Activated gamma-delta T cell treated with anti-CD3 and anti-CD28 coated beads, Interleukin-2, amount 50 U/mL, for 16 hours (primary cell): ENCODE data around the gene TRIM73.
"Not testable (repeated sequence)": the region's sequence is repeated elsewhere in the genome, so short reads cannot be mapped to it uniquely, and the experiment has no call there.

ENCODE experiments used
- DNase-seq: peaks from one replicate; pipeline ENCODE4 v3.0.0-alpha.2; 2020; ENCODE audit warnings: low read depth

The TRIM73 gene

DNA sequence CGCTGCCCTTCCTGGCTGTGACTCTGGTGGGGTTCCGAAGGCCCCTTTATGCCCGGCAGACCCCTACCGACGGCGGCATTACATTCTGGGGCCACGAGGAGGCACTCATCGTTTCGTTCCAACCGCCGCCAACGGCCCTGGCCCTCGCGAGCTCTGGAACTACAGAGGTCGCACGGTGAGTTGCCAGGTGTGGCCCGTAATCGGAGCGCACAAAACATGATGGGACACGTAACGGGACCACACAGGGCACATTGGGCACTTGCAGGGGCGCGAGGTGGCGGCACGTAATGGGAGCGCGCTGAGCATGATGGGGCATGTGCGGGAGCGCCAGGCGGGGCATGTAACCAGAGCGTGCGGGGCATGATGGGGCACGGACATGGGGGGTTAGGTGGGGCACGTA lies at the start of gene TRIM73:
TSS of gene TRIM73 (plus strand) at position 301 of the 400 bp plus-strand sequence. CDS start 3,305 bp downstream, outside the sequence.
- not testable (repeated sequence) for DNase-seq

DNA sequence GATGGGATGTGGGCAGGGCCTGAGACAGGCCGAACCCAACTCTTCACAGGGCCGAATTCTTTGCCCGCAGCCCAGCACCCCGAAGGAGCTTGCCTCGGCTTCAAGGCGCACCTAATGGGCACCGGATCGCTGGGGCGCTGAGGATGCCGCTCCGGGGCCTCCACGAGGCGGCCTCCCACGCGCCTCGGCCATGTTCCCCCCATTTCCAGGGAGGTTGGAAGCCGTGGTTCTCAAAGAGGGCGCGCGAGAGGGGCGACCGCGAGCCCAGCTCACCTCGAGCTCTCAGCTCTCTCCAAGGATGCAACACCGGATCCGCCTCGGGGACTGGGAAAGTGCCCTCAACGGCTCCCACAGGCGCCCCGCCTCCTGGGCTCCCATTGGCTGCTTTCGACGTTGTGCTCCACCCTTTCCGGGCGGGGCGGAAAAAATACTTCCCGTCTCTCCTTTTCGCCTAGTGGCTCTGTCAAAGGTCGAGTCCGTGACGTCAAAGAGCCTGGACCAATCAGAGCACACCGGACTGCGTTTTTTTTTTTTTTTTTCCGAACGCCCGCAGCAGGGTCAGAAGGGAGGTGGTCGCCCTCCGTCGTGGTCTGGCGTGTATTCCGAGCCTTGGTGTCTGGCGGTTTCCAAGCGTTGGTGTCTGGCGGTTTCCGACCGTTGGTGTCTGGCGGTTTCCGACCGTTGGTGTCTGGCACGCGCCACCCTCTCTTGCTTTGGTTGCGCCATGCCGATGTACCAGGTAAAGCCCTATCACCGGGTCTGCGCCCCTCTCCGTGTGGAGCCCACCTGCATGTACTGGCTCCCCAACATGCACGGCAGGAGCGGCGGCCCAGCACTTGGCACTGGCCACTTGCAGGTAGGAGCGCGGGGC lies 36.5 kb upstream of the TRIM73 start:
- DNase-seq = peak; percentile 13

DNA sequence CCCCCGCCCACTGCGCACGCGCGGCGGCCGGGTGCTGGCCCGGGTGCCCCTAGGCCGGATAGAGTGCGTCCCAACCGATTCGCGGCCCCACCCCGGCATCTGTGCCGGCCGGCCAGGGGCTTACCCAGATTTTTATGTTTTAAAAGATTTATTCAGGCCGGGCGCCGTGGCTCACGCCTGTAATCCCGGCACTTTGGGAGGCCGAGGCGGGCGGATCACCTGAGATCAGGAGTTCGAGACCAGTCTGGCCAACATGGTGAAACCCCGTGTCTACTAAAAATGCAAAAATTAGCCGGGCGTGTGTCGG lies 35.9 kb upstream of the TRIM73 start:
- not testable (repeated sequence) for DNase-seq

DNA sequence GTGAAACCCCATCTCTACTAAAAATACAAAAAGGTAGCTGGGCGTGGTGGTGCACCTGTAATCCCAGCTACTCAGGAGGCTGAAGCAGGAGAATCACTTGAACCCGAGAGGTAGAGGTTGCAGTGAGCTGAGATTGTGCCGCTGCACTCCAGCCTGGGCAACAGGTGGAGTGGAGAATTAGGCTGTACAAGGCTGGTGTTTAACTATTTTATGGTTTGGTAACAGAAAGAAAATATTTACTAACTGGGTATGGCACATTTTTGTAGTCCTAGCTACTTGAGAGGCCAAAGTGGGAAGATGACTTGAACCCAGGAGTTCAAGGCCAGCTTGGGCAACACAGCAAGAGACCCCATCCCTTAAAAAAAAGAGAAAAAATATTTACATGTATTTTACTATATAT lies 31.4 kb upstream of the TRIM73 start:
- not testable (repeated sequence) for DNase-seq

DNA sequence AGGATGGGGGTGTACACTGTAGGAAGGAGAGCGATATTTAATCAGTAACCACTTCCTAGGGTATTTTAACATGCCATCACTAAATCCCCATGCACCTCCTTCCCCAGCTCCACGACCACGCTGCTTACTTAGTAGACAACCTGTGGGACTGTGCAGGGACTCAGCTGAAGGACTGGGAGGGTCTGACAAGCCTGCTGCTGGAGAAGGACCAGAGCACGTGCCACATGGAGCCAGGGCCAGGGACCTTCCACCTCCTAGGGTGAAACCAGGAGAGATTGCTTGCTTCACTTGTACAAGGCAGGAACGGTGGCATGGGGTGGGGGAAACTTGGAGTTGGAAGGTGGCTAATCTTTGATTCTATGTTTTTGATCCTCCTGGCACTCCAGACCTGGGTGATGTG lies 28.8 kb upstream of the TRIM73 start:
- DNase-seq = not testable (repeated sequence)

DNA sequence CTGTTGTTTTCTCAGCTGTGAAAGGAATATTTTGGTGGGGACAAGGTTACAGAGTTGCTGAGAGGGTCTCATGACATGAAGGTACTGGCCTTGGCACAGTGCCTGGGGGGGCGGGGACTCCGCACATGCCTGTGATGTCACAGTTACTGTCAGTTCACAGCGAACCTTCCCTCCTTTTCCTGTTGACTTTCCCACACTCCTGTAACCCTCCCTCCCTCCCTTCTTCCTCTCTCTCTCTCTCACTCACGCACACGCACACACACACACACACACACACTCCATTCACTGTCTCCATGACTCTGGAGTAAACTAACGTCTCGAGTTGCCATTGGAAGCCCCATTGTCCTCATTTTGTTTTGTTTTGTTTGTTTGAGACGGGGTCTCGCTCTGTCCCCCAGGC lies 28.1 kb upstream of the TRIM73 start:
- not testable (repeated sequence) for DNase-seq

DNA sequence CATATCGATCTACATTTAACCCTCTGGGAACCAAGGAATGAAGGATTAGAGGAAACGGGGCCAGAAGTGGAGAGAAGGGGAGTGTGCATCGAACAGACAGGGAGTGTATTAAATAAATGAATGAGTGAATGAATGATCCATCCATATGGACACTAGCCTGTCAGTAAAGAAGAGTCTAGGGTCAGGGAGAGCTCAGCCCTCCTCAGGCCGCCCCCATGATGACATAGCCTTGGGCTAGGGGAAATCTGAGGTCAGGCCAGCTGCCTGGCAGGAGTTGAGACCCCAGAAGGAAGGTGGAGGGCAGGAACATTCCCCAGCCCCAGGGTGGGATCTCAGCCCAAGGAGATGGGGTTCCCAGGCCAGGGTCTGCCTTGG lies 21.3 kb upstream of the TRIM73 start:
- DNase-seq = not testable (repeated sequence)

DNA sequence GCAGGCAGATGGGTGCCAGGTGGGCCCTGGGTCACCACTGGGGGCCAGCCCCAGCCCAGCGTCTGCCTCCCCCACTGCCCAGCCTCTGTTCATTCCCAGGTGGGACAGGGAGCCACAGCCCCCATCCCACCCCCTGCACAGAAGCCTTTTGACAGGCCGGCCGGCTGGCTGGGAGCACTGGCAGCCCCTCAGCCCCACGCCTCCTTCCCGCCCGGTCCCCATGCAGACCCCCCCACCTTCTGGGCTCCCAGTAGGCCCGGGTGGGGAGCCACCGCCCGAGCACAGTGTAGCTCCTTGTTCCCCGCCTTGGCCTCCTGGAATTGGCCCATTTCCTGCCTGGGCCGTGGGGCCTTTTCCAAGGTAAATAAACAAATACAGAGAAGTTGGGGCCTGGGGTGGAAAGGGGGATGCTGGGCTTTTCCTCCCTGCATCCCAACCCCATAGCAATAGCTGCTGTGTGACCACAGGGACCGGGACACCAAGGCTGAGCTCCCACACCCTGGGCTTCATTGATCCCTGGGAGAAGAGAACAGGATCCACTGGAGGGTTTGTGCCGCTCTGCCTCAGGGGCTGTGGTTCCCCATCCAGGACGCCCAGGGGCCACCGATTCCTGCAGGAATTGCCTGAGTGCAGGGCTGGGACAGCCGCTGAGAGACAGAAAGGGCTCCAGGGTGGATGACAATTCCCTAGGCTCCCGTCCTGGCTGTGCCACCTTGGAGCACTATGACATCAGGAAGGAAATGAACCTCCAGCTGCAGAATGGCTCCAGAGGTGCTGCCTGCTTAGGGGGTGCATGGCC lies 20.7 kb upstream of the TRIM73 start:
- not testable (repeated sequence) for DNase-seq

DNA sequence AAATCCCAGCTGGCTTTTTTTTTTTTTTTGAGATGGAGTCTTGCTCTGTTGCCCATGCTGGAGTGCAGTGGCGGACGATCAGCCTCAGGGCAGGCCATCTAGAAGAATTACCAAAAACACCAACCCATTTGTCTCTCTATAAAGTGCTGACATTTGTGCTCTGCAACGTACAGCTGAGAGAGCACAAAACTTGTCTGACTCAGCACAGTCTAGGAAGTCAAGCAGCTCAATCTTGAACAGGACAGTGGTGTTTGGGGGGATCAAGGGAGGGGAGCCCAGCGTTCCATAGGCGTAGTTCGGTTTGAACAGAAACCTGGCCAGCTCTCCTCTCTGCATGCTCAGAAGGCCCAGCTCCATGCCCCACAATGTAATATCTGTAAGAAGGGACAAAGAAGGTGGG lies 2.2 kb upstream of the TRIM73 start:
- not testable (repeated sequence) for DNase-seq

DNA sequence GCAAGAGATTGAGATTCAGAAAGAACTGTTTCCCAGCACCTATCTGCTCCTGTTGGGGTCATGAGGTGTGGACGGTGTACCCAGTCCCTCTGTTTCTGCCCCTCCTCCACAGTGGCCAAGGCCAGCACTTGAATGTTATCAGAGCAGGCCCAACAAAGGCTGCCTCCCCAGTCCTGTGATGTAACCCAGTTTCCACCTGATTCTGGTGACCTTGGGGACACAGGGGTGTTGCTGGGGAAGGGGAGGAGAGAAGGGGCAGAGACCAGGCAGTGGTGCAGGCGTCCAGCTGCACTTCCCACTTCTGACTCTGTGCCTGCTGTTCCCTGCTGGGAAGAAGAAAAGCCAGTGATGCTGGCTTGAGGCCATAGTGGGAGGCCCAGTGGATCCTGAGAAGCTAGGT lies 2.4 kb downstream of the TRIM73 start:
- DNase-seq = not testable (repeated sequence)

DNA sequence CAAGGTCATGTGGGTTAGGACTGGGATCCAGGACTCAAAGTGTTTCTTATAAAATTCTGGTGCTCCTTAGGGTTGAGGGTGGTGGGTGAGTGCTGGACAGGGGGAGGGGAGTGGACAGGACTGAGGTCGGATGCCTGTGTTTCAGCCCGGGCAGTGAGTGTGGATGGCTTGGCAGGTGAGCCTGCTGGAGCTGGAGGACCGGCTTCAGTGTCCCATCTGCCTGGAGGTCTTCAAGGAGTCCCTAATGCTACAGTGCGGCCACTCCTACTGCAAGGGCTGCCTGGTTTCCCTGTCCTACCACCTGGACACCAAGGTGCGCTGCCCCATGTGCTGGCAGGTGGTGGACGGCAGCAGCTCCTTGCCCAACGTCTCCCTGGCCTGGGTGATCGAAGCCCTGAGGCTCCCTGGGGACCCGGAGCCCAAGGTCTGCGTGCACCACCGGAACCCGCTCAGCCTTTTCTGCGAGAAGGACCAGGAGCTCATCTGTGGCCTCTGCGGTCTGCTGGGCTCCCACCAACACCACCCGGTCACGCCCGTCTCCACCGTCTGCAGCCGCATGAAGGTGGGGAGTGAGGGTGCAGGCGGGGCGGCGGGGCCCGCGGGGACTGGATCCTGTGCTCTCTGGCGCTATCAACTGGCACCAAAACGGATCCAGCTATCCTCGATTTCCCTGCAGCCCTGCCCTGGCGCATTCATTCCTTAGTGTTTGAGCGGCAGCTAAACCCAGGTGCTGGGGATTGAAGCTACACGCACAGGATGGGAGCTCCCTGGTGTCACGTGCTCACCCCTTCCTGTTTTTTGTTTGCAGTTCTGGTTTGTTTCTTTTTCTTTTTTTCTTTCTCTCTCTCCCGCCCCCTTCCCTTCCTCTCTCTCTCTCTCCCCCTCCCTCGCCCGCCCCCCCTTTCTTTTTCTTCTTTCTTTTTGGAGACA lies 3.6 kb downstream of the TRIM73 start:
- not testable (repeated sequence) for DNase-seq

DNA sequence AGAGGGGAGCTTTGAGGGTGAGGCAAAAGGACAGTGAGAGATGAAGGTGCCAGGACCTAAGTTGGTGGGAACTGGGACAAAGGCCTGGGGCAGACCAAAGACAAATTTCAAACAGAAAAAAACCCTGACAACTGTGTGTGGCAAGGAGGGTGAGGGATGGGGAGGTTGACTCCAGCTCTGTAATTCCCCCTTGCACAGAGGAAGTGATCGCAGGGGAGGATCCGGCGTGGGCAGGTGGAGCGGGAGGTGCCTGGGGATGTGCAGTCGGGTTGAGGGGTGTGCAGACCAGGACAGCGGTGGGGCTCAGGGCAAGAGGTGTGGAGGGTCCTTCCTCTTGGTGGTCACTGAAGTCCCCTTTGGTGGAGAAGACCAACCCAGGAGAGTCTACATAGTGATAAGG lies 5.1 kb downstream of the TRIM73 start:
- not testable (repeated sequence) for DNase-seq

DNA sequence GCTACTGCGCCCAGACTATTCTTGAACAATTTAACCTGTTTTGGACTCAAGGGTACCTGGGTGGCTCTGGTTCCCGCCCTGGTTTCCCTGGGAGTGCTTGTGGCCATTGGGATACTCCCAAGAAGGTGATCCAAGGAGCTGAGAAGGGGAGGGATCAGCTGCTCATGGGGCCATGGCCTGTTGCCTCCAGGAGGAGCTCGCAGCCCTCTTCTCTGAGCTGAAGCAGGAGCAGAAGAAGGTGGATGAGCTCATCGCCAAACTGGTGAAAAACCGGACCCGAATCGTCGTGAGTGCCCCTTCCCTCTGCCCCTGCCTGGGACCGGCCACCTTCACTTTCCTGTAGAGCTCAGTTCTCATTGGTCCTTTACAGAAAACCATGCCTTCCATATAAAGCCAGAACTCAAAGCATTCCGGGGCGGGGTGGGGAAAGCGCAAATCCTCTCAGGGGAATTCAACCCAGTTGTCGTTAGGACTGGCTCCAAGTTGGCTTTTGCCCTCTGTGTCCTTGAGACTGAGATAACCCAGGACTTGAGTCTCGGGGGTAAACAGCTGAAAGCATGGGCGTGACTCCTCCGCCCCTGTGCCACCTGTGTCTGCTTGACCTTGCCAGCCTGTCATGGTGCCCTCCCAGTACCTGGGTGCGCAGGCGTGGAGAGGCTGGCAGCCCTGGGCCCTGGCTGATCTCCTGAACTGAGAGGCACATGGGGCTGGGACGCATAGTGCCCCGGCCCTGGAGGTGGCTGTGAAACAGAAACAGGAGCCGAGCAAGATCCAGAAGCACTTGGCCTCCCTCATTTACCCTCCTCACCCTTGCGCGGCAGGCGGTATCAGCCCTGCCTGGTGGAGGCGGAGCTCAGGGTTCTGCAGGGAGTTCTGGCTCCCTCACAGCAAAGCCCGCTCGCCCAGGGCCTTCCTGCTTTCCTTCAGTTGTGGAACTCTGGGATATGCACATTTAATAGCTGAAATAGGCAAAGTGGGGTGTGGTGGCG lies 8.3 kb downstream of the TRIM73 start:
- DNase-seq = not testable (repeated sequence)

DNA sequence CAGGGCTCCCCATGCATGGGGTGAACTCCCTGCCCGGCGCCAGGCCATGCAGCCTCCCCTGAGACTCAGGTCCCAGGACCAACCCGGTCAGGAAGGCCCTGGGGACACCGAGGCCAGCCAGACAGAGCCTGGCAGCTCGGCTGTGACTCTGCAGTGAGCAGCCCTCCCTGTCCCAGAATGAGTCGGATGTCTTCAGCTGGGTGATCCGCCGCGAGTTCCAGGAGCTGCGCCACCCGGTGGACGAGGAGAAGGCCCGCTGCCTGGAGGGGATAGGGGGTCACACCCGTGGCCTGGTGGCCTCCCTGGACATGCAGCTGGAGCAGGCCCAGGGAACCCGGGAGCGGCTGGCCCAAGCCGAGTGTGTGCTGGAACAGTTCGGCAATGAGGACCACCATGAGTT lies 9.2 kb downstream of the TRIM73 start:
- DNase-seq = not testable (repeated sequence)

DNA sequence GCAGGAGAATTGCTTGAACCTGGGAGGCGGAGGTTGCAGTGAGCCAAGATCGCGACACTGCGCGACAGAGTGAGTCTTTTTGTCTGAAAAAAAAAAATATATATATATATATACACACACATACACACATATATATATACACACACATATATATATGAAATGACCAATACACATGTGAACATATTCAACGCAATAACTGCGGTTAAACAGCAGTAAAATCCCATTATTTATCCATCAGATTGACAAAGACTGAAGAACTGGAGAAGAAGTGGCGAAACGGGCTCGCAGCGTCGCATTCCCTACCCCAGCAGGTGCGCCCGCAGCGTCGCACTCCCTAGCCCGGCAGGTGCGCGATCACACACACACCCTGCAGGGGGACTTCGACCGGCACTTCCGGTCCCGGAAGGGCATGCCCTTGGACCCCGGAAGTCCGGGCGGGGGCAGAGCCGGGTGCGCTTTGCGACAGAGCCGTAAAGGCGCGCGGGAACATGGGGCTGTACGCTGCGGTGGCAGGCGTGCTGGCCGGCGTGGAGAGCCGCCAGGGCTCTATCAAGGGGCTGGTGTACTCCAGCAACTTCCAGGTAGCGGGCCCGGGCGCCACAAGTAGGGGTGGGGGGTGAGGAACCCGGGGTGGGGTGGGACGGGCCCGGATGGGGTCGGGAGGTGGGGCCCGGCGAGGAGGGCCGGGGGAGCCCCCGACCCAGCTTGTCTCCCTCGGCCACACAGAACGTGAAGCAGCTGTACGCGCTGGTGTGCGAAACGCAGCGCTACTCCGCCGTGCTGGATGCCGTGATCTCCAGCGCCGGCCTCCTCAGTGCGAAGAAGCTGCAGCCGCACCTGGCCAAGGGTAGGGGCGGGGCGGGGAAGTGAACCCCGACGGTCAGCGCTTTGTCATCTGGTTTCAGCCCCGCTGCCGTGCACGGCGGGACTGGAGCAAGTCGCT lies 14.7 kb downstream of the TRIM73 start:
- DNase-seq = not testable (repeated sequence)

DNA sequence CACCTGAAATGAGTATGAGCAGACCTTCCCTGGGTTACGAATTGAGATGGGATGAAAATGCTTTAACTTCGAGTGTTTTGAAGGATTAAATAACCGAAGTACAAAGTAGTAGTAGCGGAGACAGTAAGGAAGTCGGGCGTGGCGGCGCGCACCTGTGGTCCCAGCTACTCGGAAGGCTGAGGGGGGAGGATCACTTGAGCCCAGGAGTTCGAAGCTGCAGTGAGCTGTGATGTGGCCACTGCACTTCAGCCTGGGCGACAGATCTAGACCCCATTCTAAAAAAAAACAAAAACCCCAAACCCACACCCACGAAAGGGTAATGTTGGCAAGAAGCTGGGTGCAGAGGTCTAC lies 15.4 kb downstream of the TRIM73 start:
- not testable (repeated sequence) for DNase-seq

DNA sequence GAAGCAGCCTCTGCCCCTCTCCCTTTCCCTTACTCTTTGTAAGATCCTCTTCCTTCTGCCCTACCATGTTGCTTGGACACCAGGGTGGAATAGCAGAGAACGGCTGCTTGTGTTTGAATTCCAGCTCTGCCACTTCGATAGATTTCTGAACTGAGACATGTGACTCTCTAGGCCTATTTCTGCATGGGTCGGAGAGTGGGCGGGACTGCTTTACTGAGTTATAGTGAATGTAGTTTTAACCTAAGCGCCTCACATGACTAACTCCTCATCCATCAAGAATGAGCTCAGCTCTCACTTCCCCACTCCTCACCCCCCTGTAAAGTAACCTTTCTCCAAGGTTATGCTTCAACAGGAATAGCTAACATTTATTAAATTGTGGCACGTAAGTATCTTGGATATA lies 18.8 kb downstream of the TRIM73 start:
- not testable (repeated sequence) for DNase-seq

DNA sequence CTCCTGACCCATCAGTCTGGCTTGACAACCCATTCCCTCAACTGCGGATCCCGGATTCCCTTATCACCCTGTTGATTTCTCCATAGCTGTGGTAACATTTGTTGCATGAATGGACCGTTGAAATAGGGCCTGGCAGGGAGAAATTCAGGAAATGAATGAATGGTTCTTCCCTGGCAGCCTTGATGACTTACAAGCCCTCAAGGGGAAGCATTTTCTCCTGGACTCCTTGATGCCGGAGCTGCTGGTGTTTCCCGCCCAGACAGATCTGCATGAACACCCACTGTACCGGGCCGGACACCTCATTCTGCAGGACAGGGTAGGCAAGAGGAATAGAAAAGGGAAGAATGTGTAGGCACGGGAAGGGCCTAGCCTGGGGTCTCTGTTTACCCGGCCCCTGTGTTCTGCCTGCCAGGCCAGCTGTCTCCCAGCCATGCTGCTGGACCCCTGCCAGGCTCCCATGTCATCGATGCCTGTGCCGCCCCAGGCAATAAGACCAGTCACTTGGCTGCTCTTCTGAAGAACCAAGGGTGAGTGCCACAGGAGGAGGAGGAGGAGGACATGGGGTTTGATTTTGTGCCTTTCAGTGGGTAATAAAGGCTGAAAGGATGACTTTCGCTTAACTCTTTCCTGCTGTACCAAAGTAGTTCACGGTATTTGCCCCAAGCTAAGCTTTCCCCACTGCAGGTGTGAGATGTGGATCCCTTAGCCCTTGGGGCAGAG lies 19.4 kb downstream of the TRIM73 start:
- not testable (repeated sequence) for DNase-seq

DNA sequence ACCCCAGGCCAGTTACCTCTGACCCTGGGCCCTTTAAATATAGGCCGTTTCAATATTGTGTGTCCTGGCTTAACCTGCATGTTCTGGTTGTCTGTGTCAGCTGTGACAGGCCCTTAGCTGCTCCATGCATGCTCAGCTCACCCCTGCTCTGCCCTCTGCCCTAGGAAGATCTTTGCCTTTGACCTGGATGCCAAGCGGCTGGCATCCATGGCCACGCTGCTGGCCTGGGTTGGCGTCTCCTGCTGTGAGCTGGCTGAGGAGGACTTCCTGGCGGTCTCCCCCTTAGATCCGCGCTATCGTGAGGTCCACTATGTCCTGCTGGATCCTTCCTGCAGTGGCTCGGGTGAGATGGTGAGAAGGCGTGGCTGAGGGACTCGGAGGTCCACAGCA lies 20.0 kb downstream of the TRIM73 start:
- not testable (repeated sequence) for DNase-seq
